Neural progenitor cell (in vitro differentiated cells): ENCODE measurements around the gene ZFHX3.

Source experiments
- EZH2 ChIP-seq: fragments of 200-600 bp; sonication (generic); IDR thresholded peaks from 2 replicates; pipeline ENCODE4 v1.6.1; 2017; ENCODE audit warnings: antibody characterized with exemption, mild to moderate bottlenecking, moderate library complexity
- TF ChIP-seq, protein P1 (sequence below): fragments of 200-600 bp; sonication (generic); IDR thresholded peaks from 2 replicates; pipeline ENCODE4 v1.5.1; 2017; ENCODE audit warnings: antibody characterized with exemption, mild to moderate bottlenecking

- TF ChIP-seq, protein P1, sequence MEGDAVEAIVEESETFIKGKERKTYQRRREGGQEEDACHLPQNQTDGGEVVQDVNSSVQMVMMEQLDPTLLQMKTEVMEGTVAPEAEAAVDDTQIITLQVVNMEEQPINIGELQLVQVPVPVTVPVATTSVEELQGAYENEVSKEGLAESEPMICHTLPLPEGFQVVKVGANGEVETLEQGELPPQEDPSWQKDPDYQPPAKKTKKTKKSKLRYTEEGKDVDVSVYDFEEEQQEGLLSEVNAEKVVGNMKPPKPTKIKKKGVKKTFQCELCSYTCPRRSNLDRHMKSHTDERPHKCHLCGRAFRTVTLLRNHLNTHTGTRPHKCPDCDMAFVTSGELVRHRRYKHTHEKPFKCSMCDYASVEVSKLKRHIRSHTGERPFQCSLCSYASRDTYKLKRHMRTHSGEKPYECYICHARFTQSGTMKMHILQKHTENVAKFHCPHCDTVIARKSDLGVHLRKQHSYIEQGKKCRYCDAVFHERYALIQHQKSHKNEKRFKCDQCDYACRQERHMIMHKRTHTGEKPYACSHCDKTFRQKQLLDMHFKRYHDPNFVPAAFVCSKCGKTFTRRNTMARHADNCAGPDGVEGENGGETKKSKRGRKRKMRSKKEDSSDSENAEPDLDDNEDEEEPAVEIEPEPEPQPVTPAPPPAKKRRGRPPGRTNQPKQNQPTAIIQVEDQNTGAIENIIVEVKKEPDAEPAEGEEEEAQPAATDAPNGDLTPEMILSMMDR = no peak
- TF ChIP-seq EZH2 = no peak
Observed at GRCh38 chr16:73033271-73033998, 14.5 kb downstream of the ZFHX3 start.
